WTC11 (cell line): ENCODE data around the gene NDUFA13. TPM values are rescaled to one million over a fixed set of nuclear protein-coding genes. Genes with fewer than 3 reads are reported as not detected.

Experiments used
- ATAC-seq: fragments of 200-7000 bp; cut with Tn5 transposase; 2 replicates; pipeline ENCODE4 v1.10.0; 2021; ENCODE audit warnings: mild to moderate bottlenecking, moderate library complexity
- CTCF ChIA-PET: fragments of 300-600 bp; sonication (Branson Sonifier 250); formaldehyde crosslinking; loops from one replicate; lab custom pipeline; 2021; ENCODE audit warnings: antibody characterized with exemption; lab: Charles Lee
- POLR2A ChIA-PET: fragments of 350-600 bp; sonication (Branson Sonifier 250); formaldehyde crosslinking; loops from one replicate; lab custom pipeline; 2021; ENCODE audit warnings: antibody characterized with exemption; lab: Charles Lee
- DNase-seq: peaks from one replicate; pipeline ENCODE4 v3.0.0; 2021; ENCODE audit warnings: low spot score
- H3K27ac Mint-ChIP-seq: 2 replicates; pipeline ENCODE4 v1.8.0; 2021; ENCODE audit warnings: mixed read lengths
- H3K27me3 Mint-ChIP-seq: 2 replicates; pipeline ENCODE4 v1.8.0; 2021; ENCODE audit warnings: low read depth, mild to moderate bottlenecking, moderate library complexity, mixed read lengths
- H3K36me3 Mint-ChIP-seq: 2 replicates; pipeline ENCODE4 v1.8.0; 2021; ENCODE audit warnings: mixed read lengths
- H3K4me1 Mint-ChIP-seq: 2 replicates; pipeline ENCODE4 v1.8.0; 2022; ENCODE audit warnings: mixed read lengths
- H3K4me3 Mint-ChIP-seq: 2 replicates; pipeline ENCODE4 v1.8.0; 2021; ENCODE audit warnings: mild to moderate bottlenecking, moderate library complexity, mixed read lengths
- H3K9me3 Mint-ChIP-seq: 2 replicates; pipeline ENCODE4 v1.8.0; 2021; ENCODE audit warnings: mixed read lengths
- ATF1 ChIP-seq: sonication (generic); formaldehyde crosslinking; IDR thresholded peaks from 2 replicates; pipeline ENCODE4 v1.8.1; 2023; ENCODE audit warnings: mild to moderate bottlenecking, moderate library complexity, missing genetic modification reagents
- CBFB ChIP-seq: sonication (generic); formaldehyde crosslinking; IDR thresholded peaks from 2 replicates; pipeline ENCODE4 v1.8.1; 2022; ENCODE audit warnings: mild to moderate bottlenecking, low read depth, missing genetic modification reagents
- CREM ChIP-seq: sonication (generic); formaldehyde crosslinking; IDR thresholded peaks from 2 replicates; pipeline ENCODE4 v1.8.1; 2022; ENCODE audit warnings: mild to moderate bottlenecking, missing genetic modification reagents, moderate library complexity
- E2F1 ChIP-seq: sonication (generic); formaldehyde crosslinking; IDR thresholded peaks from 2 replicates; pipeline ENCODE4 v1.8.0; 2022; ENCODE audit warnings: mild to moderate bottlenecking, missing genetic modification reagents
- E2F5 ChIP-seq: sonication (generic); formaldehyde crosslinking; IDR thresholded peaks from 2 replicates; pipeline ENCODE4 v1.8.1; 2022; ENCODE audit warnings: mild to moderate bottlenecking, moderate library complexity, missing genetic modification reagents
- ESRRA ChIP-seq: sonication (generic); formaldehyde crosslinking; IDR thresholded peaks from 2 replicates; pipeline ENCODE4 v1.8.1; 2022; ENCODE audit warnings: mild to moderate bottlenecking, missing genetic modification reagents, borderline replicate concordance
- FOXP1 ChIP-seq: sonication (generic); formaldehyde crosslinking; IDR thresholded peaks from 2 replicates; pipeline ENCODE4 v1.8.0; 2022; ENCODE audit warnings: missing genetic modification reagents, mild to moderate bottlenecking, moderate library complexity, borderline replicate concordance
- GABPB1 ChIP-seq: sonication (generic); formaldehyde crosslinking; IDR thresholded peaks from 2 replicates; pipeline ENCODE4 v1.8.1; 2023; ENCODE audit warnings: mild to moderate bottlenecking, missing genetic modification reagents
- NFYB ChIP-seq: sonication (generic); formaldehyde crosslinking; conservative IDR thresholded peaks from 2 replicates; pipeline ENCODE4 v1.8.0; 2022; ENCODE audit warnings: low read depth, missing genetic modification reagents
- PRRX2 ChIP-seq: fragments of 250-450 bp; sonication (Bioruptor Pico); IDR thresholded peaks from 2 replicates; pipeline ENCODE4 v1.8.0; 2021; ENCODE audit warnings: mild to moderate bottlenecking
- SMAD3 ChIP-seq: sonication (generic); formaldehyde crosslinking; IDR thresholded peaks from 2 replicates; pipeline ENCODE4 v1.8.0; 2022; ENCODE audit warnings: missing genetic modification reagents, mild to moderate bottlenecking, borderline replicate concordance
- SOX15 ChIP-seq: fragments of 250-450 bp; sonication (Bioruptor Pico); IDR thresholded peaks from 2 replicates; pipeline ENCODE4 v1.9.0; 2021; ENCODE audit warnings: mild to moderate bottlenecking
- TCF7 ChIP-seq: sonication (generic); formaldehyde crosslinking; IDR thresholded peaks from 2 replicates; pipeline ENCODE4 v1.8.0; 2022; ENCODE audit warnings: mild to moderate bottlenecking, low read depth, missing genetic modification reagents, moderate library complexity
- TEAD1 ChIP-seq: sonication (generic); formaldehyde crosslinking; IDR thresholded peaks from 2 replicates; pipeline ENCODE4 v1.8.0; 2022; ENCODE audit warnings: mild to moderate bottlenecking, missing genetic modification reagents
- ZNF263 ChIP-seq: sonication (generic); formaldehyde crosslinking; IDR thresholded peaks from 2 replicates; pipeline ENCODE4 v1.8.1; 2022; ENCODE audit warnings: low read depth, mild to moderate bottlenecking, moderate library complexity, missing genetic modification reagents
- ZNF396 ChIP-seq: fragments of 250-450 bp; sonication (Bioruptor Pico); IDR thresholded peaks from 2 replicates; pipeline ENCODE4 v1.8.0; 2021; ENCODE audit warnings: mild to moderate bottlenecking, moderate library complexity, borderline replicate concordance
- ZNF671 ChIP-seq: fragments of 250-450 bp; sonication (Bioruptor Pico); IDR thresholded peaks from 2 replicates; pipeline ENCODE4 v1.8.0; 2021; ENCODE audit warnings: mild to moderate bottlenecking
- total RNA-seq: library from RNA; stranded (reverse); gene quantifications from 3 replicates; pipeline ENCODE4 v1.2.3, GENCODE V29; 2021
- TF ChIP-seq, protein P1 (sequence below): fragments of 250-450 bp; sonication (Bioruptor Pico); IDR thresholded peaks from 2 replicates; pipeline ENCODE4 v1.9.0; 2021; ENCODE audit warnings: mild to moderate bottlenecking
- TF ChIP-seq, protein P2 (sequence below): sonication (generic); formaldehyde crosslinking; IDR thresholded peaks from 2 replicates; pipeline ENCODE4 v1.8.0; 2022; ENCODE audit warnings: missing genetic modification reagents

NDUFA13 gene
- total RNA-seq, 1 experiment from 2014 or later: 519 TPM

GRCh38 chr19:19544257-19544953 is 28.4 kb downstream of the NDUFA13 start:
- Mint-ChIP-seq H3K36me3 (no peaks in the 10 kb centered on the region), H3K9me3 (no peaks in the 10 kb centered on the region), H3K4me1 (no peaks in the 10 kb centered on the region; the same call in 1 of the 2 replicates), H3K4me3 (no peak overlapping the region), H3K27me3 (peaks cover 11% of the 10 kb centered on the region), H3K27ac (no peak overlapping the region)
- POLR2A ChIA-PET: no interaction called here
- DNase-seq (no peak), ATAC-seq (no peak)
- TF ChIP-seq CBFB (CRISPR knock-in tag) (no peak), TEAD1 (CRISPR knock-in tag) (no peak), PRRX2 (CRISPR knock-in tag) (no peak), ESRRA (CRISPR knock-in tag) (no peak), ATF1 (CRISPR knock-in tag) (no peak), NFYB (no peak), SMAD3 (CRISPR knock-in tag) (no peak), ZNF263 (CRISPR knock-in tag) (no peak), SOX15 (CRISPR knock-in tag) (no peak), GABPB1 (CRISPR knock-in tag) (no peak), CREM (CRISPR knock-in tag) (no peak), ZNF396 (CRISPR knock-in tag) (no peak), ZNF671 (CRISPR knock-in tag) (no peak), TCF7 (CRISPR knock-in tag) (no peak), E2F5 (CRISPR knock-in tag) (no peak), E2F1 (no peak), FOXP1 (CRISPR knock-in tag) (no peak)
- TF ChIP-seq, protein P1, sequence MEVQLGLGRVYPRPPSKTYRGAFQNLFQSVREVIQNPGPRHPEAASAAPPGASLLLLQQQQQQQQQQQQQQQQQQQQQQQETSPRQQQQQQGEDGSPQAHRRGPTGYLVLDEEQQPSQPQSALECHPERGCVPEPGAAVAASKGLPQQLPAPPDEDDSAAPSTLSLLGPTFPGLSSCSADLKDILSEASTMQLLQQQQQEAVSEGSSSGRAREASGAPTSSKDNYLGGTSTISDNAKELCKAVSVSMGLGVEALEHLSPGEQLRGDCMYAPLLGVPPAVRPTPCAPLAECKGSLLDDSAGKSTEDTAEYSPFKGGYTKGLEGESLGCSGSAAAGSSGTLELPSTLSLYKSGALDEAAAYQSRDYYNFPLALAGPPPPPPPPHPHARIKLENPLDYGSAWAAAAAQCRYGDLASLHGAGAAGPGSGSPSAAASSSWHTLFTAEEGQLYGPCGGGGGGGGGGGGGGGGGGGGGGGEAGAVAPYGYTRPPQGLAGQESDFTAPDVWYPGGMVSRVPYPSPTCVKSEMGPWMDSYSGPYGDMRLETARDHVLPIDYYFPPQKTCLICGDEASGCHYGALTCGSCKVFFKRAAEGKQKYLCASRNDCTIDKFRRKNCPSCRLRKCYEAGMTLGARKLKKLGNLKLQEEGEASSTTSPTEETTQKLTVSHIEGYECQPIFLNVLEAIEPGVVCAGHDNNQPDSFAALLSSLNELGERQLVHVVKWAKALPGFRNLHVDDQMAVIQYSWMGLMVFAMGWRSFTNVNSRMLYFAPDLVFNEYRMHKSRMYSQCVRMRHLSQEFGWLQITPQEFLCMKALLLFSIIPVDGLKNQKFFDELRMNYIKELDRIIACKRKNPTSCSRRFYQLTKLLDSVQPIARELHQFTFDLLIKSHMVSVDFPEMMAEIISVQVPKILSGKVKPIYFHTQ (CRISPR knock-in tag): no peak
- TF ChIP-seq, protein P2, sequence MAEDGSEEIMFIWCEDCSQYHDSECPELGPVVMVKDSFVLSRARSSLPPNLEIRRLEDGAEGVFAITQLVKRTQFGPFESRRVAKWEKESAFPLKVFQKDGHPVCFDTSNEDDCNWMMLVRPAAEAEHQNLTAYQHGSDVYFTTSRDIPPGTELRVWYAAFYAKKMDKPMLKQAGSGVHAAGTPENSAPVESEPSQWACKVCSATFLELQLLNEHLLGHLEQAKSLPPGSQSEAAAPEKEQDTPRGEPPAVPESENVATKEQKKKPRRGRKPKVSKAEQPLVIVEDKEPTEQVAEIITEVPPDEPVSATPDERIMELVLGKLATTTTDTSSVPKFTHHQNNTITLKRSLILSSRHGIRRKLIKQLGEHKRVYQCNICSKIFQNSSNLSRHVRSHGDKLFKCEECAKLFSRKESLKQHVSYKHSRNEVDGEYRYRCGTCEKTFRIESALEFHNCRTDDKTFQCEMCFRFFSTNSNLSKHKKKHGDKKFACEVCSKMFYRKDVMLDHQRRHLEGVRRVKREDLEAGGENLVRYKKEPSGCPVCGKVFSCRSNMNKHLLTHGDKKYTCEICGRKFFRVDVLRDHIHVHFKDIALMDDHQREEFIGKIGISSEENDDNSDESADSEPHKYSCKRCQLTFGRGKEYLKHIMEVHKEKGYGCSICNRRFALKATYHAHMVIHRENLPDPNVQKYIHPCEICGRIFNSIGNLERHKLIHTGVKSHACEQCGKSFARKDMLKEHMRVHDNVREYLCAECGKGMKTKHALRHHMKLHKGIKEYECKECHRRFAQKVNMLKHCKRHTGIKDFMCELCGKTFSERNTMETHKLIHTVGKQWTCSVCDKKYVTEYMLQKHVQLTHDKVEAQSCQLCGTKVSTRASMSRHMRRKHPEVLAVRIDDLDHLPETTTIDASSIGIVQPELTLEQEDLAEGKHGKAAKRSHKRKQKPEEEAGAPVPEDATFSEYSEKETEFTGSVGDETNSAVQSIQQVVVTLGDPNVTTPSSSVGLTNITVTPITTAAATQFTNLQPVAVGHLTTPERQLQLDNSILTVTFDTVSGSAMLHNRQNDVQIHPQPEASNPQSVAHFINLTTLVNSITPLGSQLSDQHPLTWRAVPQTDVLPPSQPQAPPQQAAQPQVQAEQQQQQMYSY (CRISPR knock-in tag): no peak
- CTCF ChIA-PET: interaction anchor here (1.7 to 3.2 kb wide), 2 partner anchors 8 to 10 kb away, joined by 12 to 23 read pairs; no protein-coding TSS in a partner anchor
